ENCODE data around the gene NTN3. TPM values are rescaled to one million over a fixed set of nuclear protein-coding genes. Genes with fewer than 3 reads are reported as not detected.

Gene NTN3
- total RNA-seq (2021; fragmentation: NEBNext Ultra II Directional; extraction: Animal tissue kit (Norgen Biotek cat#: 25700)), result 0.34 and 0.52 TPM in 2 replicates
- 0.30 and 0.74 TPM in 2 replicates for polyA plus RNA-seq (2011; rRNA removed)
- 0.32 TPM for polyA plus RNA-seq (2011; cell fraction: cytosol; rRNA removed)
- 2.5 TPM for polyA plus RNA-seq (2011; cell fraction: nucleus; rRNA removed)
- 0.08 to 0.20 TPM (median 0.08 TPM) in 3 of 4 replicates, not detected in the other for polyA plus RNA-seq (2012, experiment 1 of 2)
- polyA plus RNA-seq (2012, experiment 2 of 2), result 0.10 TPM
- 0.10 TPM for polyA plus RNA-seq (2013, experiment 1 of 2)
- polyA plus RNA-seq (2013, experiment 2 of 2), result 0.15 TPM
- polyA minus RNA-seq (2011; rRNA and poly(A)+ RNA removed), result 0.13 and 0.46 TPM in 2 replicates
- polyA minus RNA-seq (2011; cell fraction: cytosol; rRNA and poly(A)+ RNA removed), result 1.1 TPM
- polyA minus RNA-seq (2011; cell fraction: nucleus; rRNA and poly(A)+ RNA removed), result 4.2 TPM
- long read RNA-seq, experiment 1, result 0 reads
- long read RNA-seq, experiment 2, result 0 reads

DNA sequence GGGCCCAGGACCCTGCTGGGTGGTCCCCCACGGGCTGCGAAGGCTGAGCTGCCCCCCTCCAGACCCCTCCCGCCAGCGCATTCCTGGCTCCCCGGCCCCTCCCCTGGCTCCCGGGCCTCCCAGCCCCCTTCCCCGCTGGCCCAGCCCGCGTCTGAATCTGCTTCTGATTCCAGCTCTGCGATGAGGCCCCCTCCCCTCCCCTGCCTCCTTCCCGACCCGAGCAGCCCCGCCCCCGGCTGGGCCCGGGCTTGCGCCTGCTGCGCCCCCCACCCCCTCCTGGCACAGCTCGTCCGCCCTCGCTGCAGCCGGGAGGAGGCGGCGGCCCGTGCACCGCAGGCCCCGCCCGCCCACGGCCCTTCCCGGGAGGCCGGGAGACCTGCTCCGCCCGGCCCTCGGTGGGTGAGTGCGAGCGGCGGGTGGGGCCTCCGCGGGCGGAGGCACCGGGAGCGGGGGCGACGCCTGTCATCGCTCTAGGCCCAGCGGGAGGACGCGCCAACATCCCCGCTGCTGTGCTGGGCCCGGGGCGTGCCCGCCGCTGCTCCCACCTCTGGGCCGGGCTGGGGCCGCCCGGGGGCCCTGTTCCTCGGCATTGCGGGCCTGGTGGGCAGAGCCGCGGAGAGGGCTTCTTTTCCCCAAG, at the start of gene NTN3:
Gene NTN3, plus strand, starts transcription at position 282 of the 637 bp plus-strand sequence. CDS start 405 bp downstream, outside the sequence.
- Histone ChIP-seq H3K23ac (ENCODE audit: insufficient read length) (no peak within 1 kb of the TSS), H3K79me1 (ENCODE audit: low read depth, low read length) (no peaks in the 10 kb centered on the region), H2BK120ac (replicated peaks; ENCODE audit: low read depth, low read length) (no peak within 1 kb of the TSS), H3K4me3 (ENCODE audit: extremely low read depth in 1 of 4, insufficient read depth in 2 of 4, low read depth in 3 of 4, low read length in 4 of 4) (peak within 1 kb of the TSS; percentile 23 to 56 (median 28)), H4K20me1 (replicated peaks in 1 of 2; ENCODE audit: control insufficient read depth in 1 of 2, insufficient read depth in 2 of 2, low read length in 2 of 2) (peaks cover 2 to 13% of the 10 kb centered on the region in 2 experiments), H2BK12ac (ENCODE audit: low read depth, low read length) (peak within 1 kb of the TSS; percentile 68; the same call in 1 of the 2 replicates), H3K18ac (ENCODE audit: extremely low read depth, low read length) (peak within 1 kb of the TSS; percentile 6), H2BK20ac (ENCODE audit: low read length) (no peak within 1 kb of the TSS), H2BK15ac (ENCODE audit: low read length) (peak within 1 kb of the TSS; percentile 97; the same call in 1 of the 2 replicates), H3K36me3 (ENCODE audit: control insufficient read depth in 2 of 4, insufficient read depth in 4 of 4, low read length in 3 of 4) (no peaks in the 10 kb centered on the region), H3K79me2 (ENCODE audit: control insufficient read depth in 1 of 2, insufficient read depth in 2 of 2, low read length in 2 of 2) (no peaks in the 10 kb centered on the region), H3K27me3 (replicated peaks in 1 of 4; ENCODE audit: control insufficient read depth in 3 of 4, extremely low read depth in 1 of 4, insufficient read depth in 3 of 4, low read length in 3 of 4) (peaks cover 24 to 66% (median 57%) of the 10 kb centered on the region in 4 experiments), H2AFZ (ENCODE audit: low read length) (no peak within 1 kb of the TSS), H4K8ac (ENCODE audit: extremely low read depth, insufficient read depth, low read length) (peak within 1 kb of the TSS; percentile 16; the same call in 1 of the 2 replicates), H3K56ac (replicated peaks; ENCODE audit: insufficient read length, low read depth, low read length) (no peak within 1 kb of the TSS), H2BK5ac (ENCODE audit: low read depth, low read length) (no peak within 1 kb of the TSS), H3K4me1 (replicated peaks in 1 of 4; ENCODE audit: control insufficient read depth in 3 of 4, insufficient read depth in 4 of 4, low read length in 3 of 4) (peaks cover 0 to 45% (median 31%) of the 10 kb centered on the region in 4 experiments; a peak in 6 of 7 replicates), H4K91ac (replicated peaks; ENCODE audit: insufficient read length, low read length) (peak within 1 kb of the TSS; percentile 74), H3K4me2 (ENCODE audit: insufficient read depth in 1 of 2, low read depth in 2 of 2, low read length in 2 of 2) (peak within 1 kb of the TSS; percentile 53 to 75), H3K23me2 (ENCODE audit: low read depth, low read length) (peaks cover 31% of the 10 kb centered on the region; the same call in 1 of the 2 replicates), H4K5ac (ENCODE audit: insufficient read length, low read depth, low read length) (no peak within 1 kb of the TSS), H2AK5ac (ENCODE audit: low read depth, low read length) (no peak within 1 kb of the TSS), H3K9ac (replicated peaks in 1 of 4; ENCODE audit: extremely low read depth in 1 of 4, low read depth in 3 of 4, low read length in 3 of 4) (no peak within 1 kb of the TSS), H3K9me3 (ENCODE audit: insufficient read depth in 2 of 2, low read depth in 1 of 2, low read length in 1 of 2) (no peaks in the 10 kb centered on the region), H3K27ac (ENCODE audit: low read depth, low read length) (no peak within 1 kb of the TSS), H3K14ac (ENCODE audit: insufficient read length) (no peak within 1 kb of the TSS), H3K4ac (replicated peaks; ENCODE audit: insufficient read length, low read depth, low read length) (no peak within 1 kb of the TSS)
- ChIA-PET CTCF (ENCODE audit: partially characterized antibody) (interaction anchor here (0.7 to 4.0 kb wide), 4 partner anchors 10 to 131 kb away, joined by 3 to 15 read pairs (median 5); partner anchors contain the start of genes ABCA3 and TEDC2), POLR2A (ENCODE audit: partially characterized antibody) (interaction anchor here (0.9 to 2.8 kb wide), 7 partner anchors 12 to 316 kb away, joined by 3 to 8 read pairs (median 6); partner anchors contain the start of genes AMDHD2, TEDC2 and TRAF7)
- WGBS, 2 experiments (ENCODE audit: extremely low coverage in 1 of 2, insufficient coverage in 1 of 2, insufficient read length in 1 of 2, insufficient replicate concordance in 2 of 2, low coverage in 1 of 2, low lambda C conversion rate in 2 of 2, missing lambda C conversion rate in 1 of 2), result 2% methylated on average over 17 of the region's 59 CpGs; no CpG with 5 or more reads in 1 of the 2 experiments
- FAIRE-seq (no peak), DNase-seq (ENCODE audit: low read depth in 1 of 2, low spot score in 2 of 2) (peak in 1 of 2 experiments; percentile 73)
- TF ChIP-seq SAP30 (IDR thresholded peaks at IDR 0.05; ENCODE audit: insufficient read depth, insufficient replicate concordance, low read length) (no peak), KDM4A (IDR thresholded peaks at IDR 0.05; ENCODE audit: low read depth, low read length, severe bottlenecking) (peak; percentile 14), CREB1 (IDR thresholded peaks at IDR 0.05) (no peak)
